ENCODE data around the gene FNBP1. TPM values are rescaled to one million over a fixed set of nuclear protein-coding genes. Genes with fewer than 3 reads are reported as not detected.

Gene FNBP1
- 38.2 TPM for total RNA-seq

DNA sequence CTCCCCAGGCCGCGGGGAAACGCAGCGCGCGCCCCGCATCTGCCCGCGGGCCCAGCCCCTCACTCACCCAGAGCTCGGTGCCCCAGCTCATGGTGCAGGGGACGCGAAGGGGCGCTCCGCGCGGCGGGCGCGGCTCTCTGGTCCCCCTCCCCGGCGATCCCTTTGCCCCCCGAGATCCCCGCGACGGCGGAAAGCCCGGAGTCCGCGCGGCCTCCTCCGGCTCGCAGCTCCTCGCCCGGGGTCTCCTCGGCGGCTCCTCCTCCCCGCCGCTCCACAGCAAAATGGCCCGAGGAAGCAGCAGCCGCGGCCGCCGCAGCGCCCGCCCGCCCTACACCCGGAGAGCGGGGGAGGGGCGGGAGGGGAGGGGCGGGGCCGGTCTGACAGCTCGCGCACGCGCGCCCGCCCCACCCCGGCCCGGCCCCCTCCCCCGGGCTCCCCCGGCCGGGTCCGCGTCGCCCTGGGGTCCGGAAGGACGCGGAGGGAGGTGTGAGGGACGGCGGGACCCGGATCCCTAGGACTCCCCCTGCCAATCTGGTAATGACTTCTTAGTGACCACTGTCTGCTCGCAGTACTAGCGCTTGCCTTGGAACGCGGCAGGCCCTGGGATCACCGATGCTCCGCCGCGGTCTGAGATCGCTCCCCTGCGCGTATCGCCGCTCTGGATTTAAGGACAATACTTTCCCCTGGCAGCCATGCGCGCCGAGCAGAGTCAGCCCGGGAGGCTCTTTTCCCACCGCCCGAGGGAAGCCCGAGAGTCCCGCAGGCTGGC lies at the start of gene FNBP1:
Gene FNBP1, minus strand, starts transcription at position 305 of the 769 bp plus-strand sequence. Its CDS starts 214 bp downstream, at position 91.
- peak; percentile 91 for DNase-seq

DNA sequence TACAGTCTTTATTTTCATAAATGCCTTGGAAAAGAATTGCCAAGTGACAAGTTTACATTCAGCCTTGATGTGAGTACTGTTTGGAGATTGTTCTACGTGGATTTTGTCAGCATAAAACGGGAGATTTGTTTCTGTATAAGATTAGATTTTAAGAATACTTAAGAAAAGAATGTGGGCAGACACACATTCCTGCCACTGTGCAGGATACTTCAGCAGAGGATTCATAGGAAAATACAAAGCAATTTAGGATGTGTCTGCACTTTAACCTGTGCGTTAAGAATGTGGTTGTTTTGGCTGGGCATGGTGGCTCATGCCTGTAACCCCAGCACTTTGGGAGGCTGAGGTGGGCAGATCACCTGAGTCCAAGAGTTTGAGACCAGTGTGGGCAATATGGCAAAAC lies 47.9 kb upstream of the FNBP1 start:
- DNase-seq: no peak

DNA sequence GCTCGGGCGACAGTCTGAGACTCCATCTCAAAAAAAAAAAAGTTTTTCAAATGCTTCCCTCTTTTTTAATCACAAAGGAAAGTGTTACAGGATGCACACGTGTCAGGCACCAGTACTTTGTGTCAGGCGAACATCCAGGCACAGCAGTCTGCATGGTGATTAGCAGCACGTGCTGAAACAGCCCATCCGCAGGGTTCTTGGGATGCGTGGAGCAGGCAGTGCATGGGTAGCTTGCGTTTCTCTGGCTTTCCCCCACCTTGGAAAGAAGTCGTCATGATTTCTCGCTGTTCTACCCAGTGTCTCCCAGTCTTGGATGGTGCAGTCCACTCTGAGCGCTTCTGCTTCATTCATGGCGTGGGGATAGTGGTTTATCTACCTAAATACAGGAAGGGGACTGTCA lies 46.2 kb upstream of the FNBP1 start:
- no peak for DNase-seq

DNA sequence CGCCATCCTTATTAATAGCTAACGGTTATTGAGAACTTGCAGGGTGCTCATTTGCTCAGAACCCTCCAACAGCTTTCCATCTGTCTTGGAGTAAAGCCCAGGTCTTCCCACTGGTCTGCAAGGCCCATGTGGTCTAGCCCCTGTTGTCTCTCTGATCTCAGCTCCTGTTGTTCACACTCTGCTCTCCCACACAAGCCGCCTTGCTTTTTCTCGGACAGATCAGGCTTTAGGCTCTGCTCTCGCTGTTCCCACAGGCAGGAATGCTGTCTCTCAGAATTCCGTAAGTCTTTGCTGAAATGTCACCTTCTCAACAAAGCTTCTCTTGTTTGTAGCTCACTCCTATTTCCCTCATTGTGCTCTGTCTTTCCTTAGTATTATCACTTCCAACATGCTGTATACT lies 45.1 kb upstream of the FNBP1 start:
- peak; percentile 12 for DNase-seq

DNA sequence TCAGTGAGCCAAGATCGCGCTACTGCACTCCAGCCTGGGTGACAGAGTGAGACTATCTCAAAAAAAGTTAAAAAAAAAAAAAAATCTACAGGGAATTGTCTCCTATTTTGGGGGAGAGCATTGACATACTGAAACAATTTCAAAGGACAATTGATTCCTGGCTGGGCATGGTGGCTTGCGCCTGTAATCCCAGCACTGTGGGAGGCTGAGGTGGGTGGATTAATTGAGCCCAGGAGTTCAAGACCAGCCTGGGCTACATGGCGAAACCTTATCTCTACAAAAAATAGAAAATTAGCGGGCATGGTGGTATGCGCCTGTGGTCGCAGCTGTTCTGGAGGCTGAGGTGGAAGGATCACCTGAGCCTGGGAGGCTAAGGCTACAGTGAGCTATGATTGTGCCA lies 41.3 kb upstream of the FNBP1 start:
- no peak for DNase-seq

DNA sequence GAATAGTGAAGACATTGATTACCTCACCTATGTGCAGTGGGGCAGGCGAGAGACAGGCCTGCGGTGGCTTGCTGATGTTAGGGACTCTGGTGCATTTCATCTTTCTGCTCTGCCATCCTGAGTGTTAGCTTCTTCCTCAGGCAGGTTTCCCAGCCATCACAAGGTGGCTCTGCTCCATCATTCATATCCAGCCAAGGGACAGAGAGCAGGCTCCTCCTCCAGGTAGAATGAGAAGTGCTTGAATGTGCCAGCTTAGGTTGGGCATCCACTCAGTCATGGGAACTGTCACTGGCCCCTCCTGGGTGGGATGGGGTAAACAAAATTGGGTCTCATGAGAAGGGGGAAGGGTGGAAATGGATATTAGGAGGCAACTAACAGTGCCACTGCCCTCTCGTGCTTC lies 35.6 kb upstream of the FNBP1 start:
- DNase-seq: no peak

DNA sequence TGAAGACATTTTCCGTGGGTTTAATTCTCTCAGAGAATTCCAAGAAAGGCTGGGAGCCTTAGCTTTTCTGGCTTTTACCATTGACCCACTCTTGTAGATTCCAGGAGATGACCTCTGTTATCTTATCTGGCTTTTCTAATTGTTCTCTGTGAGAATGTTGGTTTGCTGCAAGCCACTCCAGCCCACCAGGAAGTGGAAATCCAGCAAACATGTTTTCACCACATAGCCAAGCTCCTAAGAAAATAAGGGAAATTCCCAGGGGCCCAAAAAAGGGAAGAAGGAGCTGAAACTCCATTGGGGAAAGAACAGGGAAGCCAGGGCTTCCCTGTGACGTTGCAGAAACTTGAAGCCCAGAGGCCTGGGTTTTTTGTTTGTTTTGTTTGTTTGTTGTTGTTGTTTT lies 30.4 kb upstream of the FNBP1 start:
- DNase-seq: no peak

DNA sequence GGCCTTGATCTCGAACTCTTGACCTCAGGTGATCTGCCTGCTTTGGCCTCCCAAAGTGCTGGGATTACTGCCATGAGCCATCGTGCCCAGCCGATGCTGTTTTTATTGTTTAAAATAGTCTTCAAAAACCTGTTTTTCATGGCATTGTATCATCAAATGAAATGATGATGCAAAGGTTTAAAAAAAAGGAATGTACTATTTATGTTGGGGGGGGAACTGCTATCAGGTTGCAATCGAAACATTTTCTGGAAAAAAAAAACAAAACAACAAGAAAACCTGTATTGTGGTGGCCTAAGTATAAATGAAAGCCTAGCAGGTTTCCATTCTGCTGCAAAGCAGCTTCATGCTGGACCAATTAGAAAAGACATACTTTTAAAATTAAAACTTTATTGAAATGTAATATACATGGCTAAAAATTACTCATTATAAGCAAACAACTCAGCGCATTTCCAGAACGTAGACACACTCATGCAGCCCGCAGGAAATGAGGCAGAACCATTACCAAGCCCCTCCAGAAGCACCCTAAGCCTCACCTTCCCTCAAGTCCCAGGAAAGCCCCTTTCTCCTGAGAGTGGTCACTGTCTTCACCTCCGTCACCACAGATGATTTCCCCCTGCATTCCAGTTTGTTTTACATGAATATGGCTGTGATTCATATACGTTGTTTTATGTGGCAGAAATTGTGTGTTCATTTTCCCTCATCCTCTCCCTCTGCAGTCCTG lies 29.7 kb upstream of the FNBP1 start:
- no peak for DNase-seq

DNA sequence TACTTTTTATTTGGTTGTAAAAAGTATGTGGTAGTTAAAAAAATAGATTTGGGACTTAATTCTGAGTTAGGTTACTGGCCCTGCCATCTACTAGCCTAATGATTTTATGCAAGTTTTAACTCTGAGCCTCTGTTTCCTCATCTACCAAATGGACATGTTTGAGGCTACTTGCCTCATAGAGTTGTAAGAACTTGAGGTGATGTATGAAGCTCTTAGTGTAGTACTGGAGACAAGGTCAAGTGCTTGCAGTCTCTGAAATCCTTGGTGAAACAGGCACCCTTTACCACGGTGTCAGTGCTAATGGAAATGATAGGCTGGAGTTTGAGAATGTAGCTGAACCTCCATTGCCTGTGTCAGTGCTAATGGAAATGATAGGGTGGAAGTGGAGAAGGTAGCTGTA lies 26.1 kb upstream of the FNBP1 start:
- no peak for DNase-seq

DNA sequence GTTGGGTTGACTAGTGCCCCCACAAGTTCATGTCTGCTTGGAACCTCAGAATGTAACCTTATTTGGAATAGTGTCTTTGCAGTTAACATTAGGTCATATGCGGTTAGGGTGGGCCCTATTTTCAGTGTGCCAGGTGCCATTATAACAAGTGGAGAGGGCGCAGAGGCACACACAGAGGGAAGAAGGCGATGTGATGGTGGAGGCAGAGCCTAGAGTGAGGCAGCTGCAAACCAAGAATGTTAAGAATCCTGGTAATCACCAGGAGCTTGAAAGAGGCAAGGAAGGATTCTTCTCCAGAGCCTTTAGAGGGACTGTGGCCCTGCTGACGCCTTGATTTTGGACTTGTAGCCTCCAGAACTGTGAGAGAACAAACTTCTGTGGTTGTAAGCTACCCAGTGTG lies 21.6 kb upstream of the FNBP1 start:
- DNase-seq: no peak

DNA sequence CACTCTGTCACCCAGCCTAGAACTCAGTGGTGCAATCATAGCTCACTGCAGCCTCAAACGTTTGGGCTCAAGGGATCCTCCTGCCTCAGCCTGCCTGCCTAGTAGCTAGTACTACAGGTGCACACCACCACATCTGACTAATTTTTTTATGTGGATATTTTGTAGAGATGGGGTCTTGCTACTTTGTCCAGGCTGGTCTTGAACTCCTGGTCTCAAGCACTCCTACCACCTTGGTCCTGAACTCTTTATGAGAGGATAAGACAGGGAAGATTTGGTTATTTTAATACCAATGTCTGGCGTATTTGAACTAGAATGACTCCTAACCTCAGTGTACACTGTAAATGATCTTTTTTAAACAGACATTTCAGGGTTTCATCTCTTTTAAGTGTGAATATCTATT lies 19.8 kb upstream of the FNBP1 start:
- DNase-seq: no peak

DNA sequence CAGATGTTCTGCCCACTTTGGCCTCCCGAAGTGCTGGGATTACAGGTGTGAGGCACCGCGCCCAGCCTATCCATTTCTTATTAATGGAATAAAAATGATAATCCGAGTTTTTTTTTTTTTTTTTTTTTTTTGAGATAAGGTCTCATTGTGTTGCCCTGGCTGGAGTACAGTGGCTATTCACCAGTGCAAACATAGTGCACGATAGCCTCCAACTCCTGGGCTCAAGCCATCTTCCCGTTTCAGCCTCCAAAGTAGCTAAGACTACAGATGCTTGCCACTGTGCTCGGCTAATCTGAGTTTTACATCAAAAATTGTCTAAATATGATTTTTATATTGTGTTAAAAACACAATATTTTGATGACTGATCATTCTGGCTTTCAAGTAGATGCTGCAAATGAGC lies 17.3 kb upstream of the FNBP1 start:
- DNase-seq: no peak

DNA sequence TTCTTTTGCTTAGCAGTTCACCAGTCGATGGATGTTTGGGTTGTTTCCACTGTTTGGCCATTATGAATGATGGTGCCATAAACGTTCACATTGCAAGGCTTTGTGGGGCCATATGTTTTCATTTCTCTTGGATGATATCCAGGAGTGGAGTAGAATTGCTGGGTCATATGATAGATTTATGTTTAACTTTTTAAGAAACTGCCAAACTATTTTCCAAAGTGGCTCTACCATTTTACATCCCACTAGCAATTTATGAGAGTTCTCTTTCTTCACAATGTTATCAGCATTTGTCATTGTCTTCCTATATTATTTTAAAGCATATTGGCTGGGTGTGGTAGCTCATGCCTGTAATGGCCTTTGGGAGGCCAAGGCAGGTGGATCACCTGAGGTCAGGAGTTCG lies 15.9 kb upstream of the FNBP1 start:
- DNase-seq: no peak

DNA sequence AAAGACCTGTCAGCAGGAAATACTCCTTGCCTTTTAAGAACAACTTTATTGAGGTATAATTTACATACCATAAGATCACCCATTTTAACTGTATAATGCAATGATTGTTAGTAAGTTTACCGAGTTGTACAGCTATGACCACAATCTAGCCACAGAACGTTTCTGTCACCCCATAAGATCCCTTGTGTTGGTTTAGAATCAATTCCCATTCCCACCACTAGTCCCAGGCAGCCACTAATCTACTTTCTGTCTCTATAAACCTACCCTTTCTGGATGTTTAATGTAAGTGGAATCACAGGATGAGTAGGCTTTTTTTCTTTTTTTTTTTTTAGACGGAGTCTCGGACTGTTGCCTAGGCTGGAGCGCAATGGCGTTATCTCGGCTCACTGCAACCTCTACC lies 15.2 kb upstream of the FNBP1 start:
- DNase-seq: no peak

DNA sequence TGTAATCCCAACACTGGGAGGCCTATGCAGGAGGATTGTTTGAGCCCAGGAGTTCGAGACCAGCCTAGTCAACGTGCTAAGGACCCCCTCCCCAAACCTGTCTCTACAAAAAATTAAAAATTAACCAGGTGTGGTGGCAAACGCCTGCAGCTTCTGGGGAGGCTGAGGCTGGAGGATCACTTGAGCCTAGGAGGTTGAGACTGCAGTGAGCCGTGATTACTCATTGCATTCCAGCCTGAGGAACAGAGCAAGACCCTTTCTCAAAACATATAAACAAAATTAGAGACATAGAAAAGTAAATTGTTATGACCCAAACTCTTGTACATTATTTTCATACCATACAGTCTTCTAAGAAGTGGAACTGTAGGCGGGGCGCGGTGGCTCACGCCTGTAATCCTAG lies 11.8 kb upstream of the FNBP1 start:
- DNase-seq: no peak

DNA sequence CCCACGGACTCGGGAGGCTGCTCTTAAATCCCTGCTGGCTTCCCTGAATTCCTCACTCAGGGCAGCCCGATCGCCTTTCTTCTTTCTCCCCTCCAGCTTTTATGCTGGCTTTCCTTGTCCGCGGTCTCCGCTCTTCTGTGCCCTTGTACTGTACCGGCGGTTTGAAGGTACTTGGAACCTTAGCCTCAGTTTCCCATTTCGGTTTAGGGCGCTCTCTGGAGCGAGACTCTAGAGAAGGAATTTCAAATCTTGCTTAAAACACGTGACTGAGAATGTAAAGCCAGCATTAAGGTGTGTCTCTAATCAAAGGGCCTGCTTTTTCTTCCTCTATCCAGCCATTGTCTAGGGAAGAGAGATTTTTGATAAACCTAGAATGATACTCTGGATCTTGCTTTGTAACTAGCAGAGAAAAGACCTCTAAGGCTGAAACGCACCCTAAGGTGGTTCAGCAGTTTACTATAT lies 11.4 kb upstream of the FNBP1 start:
- no peak for DNase-seq

DNA sequence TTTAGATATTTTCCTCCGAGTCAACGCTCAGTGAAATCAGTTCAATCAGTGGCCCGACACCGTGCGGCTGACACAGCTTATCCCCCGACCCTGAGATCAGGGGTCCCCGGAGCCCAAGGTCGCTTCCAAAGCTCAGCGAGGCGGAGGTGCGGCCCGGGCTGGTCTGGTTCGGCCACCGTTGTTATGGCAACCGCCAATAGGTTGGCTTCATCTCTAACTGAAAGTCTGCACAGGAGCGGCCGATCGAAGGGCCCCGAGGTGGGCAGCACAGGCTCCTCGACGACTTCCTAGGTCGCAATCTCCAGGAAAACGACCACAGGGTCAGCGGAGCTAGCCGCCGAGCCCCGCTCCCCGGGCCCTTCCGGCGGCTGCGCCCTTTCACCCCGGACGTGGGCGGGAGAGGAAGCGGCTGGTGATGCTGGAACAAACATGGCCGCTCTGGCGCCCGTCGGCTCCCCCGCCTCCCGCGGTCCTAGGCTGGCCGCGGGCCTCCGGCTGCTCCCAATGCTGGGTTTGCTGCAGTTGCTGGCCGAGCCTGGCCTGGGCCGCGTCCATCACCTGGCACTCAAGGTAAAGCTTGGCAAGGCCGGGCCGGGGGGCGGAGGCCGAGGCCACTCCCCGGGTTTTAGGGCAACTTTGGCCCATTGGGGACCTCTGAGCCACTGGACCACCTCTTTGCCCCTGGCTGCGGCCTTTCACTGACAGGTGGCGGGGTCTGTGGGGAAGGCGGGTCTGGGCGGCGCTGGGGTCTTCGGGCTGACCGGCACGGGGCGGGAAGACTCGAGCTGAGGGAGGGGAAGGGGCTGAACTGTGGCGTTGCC lies 10.7 kb upstream of the FNBP1 start, which contains the start of gene GPR107:
Gene GPR107, plus strand, starts transcription at position 403 of the 821 bp plus-strand sequence. Its CDS starts 27 bp downstream, at position 430.
- peak; percentile 90 for DNase-seq

DNA sequence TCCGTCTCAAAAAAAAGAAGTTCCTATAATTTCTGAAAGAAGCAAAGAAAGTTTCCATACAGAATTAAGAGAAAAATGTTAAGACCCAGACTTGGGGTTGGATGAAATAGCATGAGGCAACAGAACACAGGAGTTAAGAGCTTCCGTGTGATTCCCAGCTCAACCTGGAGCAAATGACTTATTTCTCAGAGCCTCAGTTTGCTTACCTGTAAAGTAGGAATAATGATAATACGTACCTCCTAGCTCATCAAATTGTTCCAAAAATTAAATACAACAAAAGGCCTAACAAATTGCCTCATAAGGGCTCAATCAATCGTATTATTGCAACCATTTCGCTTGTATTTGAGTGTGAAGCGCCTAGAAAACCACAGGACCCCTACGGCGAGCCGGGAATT lies 10.1 kb upstream of the FNBP1 start:
- no peak for DNase-seq

DNA sequence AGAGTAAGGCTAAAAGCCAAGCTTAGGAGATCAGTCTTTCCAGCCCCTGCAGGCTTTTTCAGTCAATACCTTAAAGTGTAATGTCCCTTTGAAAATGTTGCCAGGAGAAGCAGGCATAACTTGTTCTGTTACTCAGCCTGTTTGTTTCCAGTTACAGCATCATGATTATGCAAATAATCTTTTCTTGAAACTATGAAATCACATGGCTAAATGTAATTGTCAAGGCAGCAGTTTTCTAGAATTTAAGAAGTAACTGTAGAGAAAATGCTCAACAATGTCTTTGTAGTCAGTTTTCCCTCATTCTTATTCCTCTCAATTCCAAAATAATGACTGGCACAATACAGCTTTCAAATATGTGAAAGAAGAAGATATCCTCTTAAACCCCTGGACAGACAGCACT lies 8.9 kb upstream of the FNBP1 start:
- peak; percentile 46 for DNase-seq

DNA sequence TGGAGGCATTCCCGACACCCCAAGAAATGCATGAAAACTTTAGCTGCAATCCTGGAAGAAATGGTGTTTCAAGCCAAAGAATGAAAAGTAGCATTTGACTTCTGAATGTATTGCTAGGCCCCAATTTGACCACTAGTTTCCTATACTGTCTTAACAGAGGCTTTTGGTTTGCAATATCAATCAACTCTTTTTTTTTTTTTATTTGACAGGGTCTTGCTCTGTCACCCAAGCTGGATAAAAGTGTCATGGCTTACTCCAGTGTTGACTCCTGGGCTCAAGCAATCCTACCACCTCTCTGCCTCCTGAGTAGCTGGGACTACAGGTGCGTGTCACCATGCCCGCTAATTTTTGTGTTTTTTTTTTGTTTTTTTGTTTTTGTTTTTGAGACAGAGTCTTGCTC lies 7.5 kb upstream of the FNBP1 start:
- no peak for DNase-seq

DNA sequence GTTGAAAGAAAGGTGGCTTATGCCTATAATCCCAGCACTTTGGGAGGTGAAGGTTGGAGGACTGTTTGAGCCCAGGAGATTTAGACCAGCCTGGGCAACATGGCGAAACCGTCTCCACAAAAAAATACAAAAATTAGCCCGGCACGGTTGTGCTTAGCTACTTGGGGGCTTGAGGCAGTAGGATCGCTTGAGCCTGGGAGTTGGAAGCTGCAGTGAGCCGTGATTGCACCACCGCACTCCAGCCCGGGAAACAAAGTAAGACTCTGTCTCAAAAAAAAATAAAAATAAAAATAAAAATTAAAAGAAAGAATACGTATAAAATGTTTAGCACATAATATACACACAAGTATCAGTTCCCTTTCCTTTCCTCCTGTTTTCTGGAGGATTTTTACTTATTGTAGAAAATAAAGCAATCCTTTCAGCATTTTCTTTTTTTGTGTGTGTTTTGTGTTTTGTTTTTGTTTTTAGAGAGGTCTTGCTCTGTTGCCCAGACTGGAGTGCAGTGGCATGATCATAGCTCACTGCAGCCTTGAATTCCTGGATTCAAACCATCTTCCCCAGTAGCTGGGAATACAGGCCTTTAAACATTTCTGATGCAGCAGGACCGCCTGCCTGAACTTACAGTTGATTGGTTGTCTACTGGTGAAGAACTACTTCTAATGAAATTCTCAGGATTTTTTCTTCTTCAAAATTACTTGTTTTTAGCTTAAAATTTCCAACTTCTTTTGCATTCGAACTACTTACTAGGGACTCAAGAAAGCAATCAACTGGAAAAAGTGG lies 6.6 kb upstream of the FNBP1 start:
- DNase-seq: no peak
